Endothelial cell (in vitro differentiated cells): ENCODE results near the gene IGSF11. TPM values are rescaled to one million over a fixed set of nuclear protein-coding genes. Genes with fewer than 3 reads are reported as not detected.

Source experiments
- DNase-seq: peaks from one replicate; pipeline ENCODE4 v3.0.0; 2021; ENCODE audit warnings: low spot score
- H3K27ac Mint-ChIP-seq: one replicate; pipeline ENCODE4 v1.8.0; 2021; ENCODE audit warnings: mixed read lengths, inconsistent platforms; ENCODE audit not compliant: unreplicated experiment
- H3K27me3 Mint-ChIP-seq: one replicate; pipeline ENCODE4 v1.8.0; 2021; ENCODE audit warnings: mild to moderate bottlenecking, moderate library complexity, mixed read lengths, inconsistent platforms; ENCODE audit not compliant: unreplicated experiment
- H3K36me3 Mint-ChIP-seq: one replicate; pipeline ENCODE4 v1.8.0; 2021; ENCODE audit warnings: mild to moderate bottlenecking, low read depth, mixed read lengths, inconsistent platforms; ENCODE audit not compliant: unreplicated experiment
- H3K4me1 Mint-ChIP-seq: one replicate; pipeline ENCODE4 v1.8.0; 2021; ENCODE audit warnings: mild to moderate bottlenecking, mixed read lengths, inconsistent platforms; ENCODE audit not compliant: unreplicated experiment
- H3K4me3 Mint-ChIP-seq: one replicate; pipeline ENCODE4 v1.8.0; 2021; ENCODE audit warnings: mild to moderate bottlenecking, mixed read lengths, inconsistent platforms; ENCODE audit not compliant: unreplicated experiment
- H3K9me3 Mint-ChIP-seq: one replicate; pipeline ENCODE4 v1.8.0; 2021; ENCODE audit warnings: mixed read lengths, inconsistent platforms; ENCODE audit not compliant: unreplicated experiment
- total RNA-seq: library from RNA; stranded (reverse); fragmentation: NEBNext Ultra II Directional; extraction: Animal tissue kit (Norgen Biotek cat#: 25700); gene quantifications from one replicate; pipeline ENCODE4 v1.2.1, GENCODE V29; 2021; ENCODE audit not compliant: unreplicated experiment
- TF ChIP-seq, protein P1 (sequence below): fragments of 200-600 bp; sonication (generic); IDR thresholded peaks from one replicate; pipeline ENCODE4 v1.5.0; 2021; ENCODE audit warnings: antibody characterized with exemption; ENCODE audit not compliant: unreplicated experiment

Gene IGSF11
- total RNA-seq, 1 donor from 2014 or later, result 0.18 TPM

DNA sequence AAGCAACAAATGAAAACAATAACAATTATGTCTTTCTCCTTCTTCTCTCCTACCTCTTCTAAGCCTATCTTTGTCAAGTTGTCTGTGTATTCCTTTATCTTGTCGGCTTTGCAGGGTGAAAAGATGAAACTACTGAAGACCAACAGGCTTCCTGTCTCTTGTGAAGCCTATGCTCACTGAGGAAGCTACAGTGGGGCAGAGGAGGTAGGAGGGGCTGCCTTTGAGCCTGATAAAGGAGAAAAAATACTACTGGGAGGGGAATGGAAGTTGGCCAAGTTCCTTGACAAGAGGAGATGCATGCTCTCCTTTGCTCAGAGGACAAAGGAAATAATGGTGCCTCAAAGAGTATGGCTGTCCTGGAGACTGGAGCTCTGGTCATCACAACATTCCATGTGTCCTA lies 92.0 kb downstream of the IGSF11 start:
- no peak overlapping the region for H3K27ac Mint-ChIP-seq

DNA sequence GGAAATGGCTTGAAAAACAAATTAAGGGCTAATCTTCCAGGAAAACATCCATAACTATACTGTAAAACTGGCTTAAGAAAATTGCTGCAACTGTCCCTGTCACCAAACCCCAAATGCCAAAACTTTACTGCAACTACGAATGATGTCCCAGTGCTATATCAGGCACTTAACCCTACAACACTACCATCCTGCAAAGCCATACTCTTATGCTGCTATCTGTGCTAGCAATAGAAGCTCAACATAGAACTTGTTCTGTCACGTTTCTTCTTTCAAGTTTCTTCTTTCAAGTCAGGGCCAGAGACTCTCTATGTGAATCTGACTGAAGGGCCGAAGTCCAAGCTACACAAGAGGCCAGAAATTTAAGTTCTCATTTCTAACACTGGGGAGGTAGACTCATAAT lies 92.5 kb downstream of the IGSF11 start:
- no peak for DNase-seq
- H3K4me1 Mint-ChIP-seq, result no peaks in the 10 kb centered on the region
- H3K4me3 Mint-ChIP-seq, result no peak overlapping the region
- TF ChIP-seq, protein P1, sequence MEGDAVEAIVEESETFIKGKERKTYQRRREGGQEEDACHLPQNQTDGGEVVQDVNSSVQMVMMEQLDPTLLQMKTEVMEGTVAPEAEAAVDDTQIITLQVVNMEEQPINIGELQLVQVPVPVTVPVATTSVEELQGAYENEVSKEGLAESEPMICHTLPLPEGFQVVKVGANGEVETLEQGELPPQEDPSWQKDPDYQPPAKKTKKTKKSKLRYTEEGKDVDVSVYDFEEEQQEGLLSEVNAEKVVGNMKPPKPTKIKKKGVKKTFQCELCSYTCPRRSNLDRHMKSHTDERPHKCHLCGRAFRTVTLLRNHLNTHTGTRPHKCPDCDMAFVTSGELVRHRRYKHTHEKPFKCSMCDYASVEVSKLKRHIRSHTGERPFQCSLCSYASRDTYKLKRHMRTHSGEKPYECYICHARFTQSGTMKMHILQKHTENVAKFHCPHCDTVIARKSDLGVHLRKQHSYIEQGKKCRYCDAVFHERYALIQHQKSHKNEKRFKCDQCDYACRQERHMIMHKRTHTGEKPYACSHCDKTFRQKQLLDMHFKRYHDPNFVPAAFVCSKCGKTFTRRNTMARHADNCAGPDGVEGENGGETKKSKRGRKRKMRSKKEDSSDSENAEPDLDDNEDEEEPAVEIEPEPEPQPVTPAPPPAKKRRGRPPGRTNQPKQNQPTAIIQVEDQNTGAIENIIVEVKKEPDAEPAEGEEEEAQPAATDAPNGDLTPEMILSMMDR, result no peak
- H3K9me3 Mint-ChIP-seq, result no peaks in the 10 kb centered on the region
- no peaks in the 10 kb centered on the region for H3K36me3 Mint-ChIP-seq
- H3K27me3 Mint-ChIP-seq, result no peaks in the 10 kb centered on the region
- no peak overlapping the region for H3K27ac Mint-ChIP-seq

More for the DNA sequence above, 92.0 kb downstream of the IGSF11 start:
- H3K4me3 Mint-ChIP-seq, result no peak overlapping the region
- no peak for DNase-seq
- no peaks in the 10 kb centered on the region for H3K4me1 Mint-ChIP-seq
- TF ChIP-seq, protein P1, result no peak
- no peaks in the 10 kb centered on the region for H3K36me3 Mint-ChIP-seq
- H3K9me3 Mint-ChIP-seq, result no peaks in the 10 kb centered on the region
- no peaks in the 10 kb centered on the region for H3K27me3 Mint-ChIP-seq

DNA sequence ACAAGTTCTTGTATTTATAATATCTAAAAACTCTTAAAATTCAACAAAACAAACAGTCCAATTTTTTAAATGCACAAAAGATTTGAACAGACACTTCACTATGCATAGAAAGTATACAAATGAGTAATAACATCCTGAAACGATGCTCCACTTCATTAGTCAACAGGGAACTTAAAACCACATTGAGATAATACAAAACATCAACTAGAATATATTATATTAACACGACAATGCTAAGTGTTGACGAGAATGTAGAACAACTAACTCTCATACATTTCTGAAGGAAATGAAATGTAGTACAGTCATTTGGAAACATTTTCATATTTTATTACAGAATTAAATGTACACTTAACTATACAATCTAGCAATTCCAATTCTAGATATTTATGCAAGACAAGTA lies 93.4 kb downstream of the IGSF11 start:
- TF ChIP-seq, protein P1, result no peak
- Mint-ChIP-seq H3K36me3 (no peaks in the 10 kb centered on the region), H3K9me3 (no peaks in the 10 kb centered on the region), H3K27ac (no peak overlapping the region), H3K4me3 (no peak overlapping the region), H3K27me3 (no peaks in the 10 kb centered on the region), H3K4me1 (no peaks in the 10 kb centered on the region)
- no peak for DNase-seq

DNA sequence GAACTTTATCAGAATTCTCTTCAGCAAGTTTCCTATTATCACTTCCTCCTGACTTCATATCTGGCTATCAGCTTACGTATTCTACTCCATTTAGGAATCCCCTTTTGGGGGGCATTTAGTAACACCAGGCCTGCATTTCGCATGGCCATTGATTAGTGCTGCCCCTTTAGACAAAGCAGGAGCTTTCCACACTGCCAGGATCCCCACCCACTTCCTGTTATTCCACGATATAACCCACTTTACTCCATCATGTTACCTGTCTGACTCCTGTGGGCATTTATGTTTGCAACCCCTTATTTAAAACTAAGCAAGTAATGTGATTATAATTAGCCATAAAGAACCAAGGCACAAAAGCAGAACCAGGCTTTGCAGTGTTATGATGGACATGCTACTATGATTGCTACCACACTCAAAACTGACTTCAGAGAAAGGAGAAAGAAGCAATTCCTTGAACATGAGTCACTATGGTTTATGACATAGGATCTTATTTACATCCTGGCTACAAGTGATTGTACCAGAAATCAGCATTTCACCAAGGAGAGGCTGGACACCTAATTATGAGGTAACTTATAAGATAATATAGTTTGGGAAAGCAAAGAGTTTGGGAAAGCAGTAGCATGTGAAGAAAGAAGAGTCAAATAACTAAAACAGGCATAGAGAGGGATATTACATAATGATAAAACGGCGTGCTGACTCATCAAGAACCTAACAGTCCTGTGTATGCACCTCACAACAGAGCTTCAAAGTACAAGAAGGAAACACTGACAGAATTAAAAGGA lies 96.3 kb downstream of the IGSF11 start:
- no peaks in the 10 kb centered on the region for H3K36me3 Mint-ChIP-seq
- no peak overlapping the region for H3K4me3 Mint-ChIP-seq
- no peaks in the 10 kb centered on the region for H3K4me1 Mint-ChIP-seq
- TF ChIP-seq, protein P1, result no peak
- H3K27me3 Mint-ChIP-seq, result no peaks in the 10 kb centered on the region
- no peak overlapping the region for H3K27ac Mint-ChIP-seq
- DNase-seq, result no peak
- H3K9me3 Mint-ChIP-seq, result no peaks in the 10 kb centered on the region

DNA sequence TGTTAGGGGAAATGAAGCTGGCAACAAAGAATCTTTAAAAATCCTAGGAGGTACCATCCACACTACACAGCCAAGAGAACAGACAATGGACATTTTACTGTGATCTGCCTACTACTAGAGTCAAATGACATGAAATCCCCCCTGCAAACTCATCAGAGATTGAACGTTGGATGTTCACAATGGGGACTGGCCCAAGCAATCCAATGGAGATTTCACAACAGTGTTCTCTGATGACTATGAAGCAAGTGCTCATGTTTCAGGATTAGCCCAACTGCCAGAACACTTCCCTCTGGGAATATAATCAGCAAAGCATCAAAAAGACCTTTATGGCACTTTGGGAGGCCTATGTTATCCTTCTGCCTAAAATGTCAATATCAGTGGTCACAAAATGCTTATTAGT lies 97.8 kb downstream of the IGSF11 start:
- Mint-ChIP-seq H3K27me3 (no peaks in the 10 kb centered on the region), H3K9me3 (no peaks in the 10 kb centered on the region), H3K4me3 (no peak overlapping the region), H3K4me1 (no peaks in the 10 kb centered on the region), H3K36me3 (no peaks in the 10 kb centered on the region), H3K27ac (no peak overlapping the region)
- TF ChIP-seq, protein P1, result no peak
- no peak for DNase-seq
